Activated naive CD4-positive, alpha-beta T cell treated with anti-CD3 and anti-CD28 coated beads, Interleukin-2, amount 50 U/mL, for 72 hours (primary cell): Measurements from ENCODE around the gene IRF4. TPM values are rescaled to one million over a fixed set of nuclear protein-coding genes. Genes with fewer than 3 reads are reported as not detected.

ENCODE experiments used
- total RNA-seq, 2 donors: library from RNA; stranded (reverse); gene quantifications; one replicate each; pipeline ENCODE4 v1.2.3, GENCODE V29; 2022

Gene IRF4
- total RNA-seq, 2 donors from 2014 or later = 334 to 809 TPM

Other genes with a start within 250 kb of the IRF4 start
- 10 to 100 TPM; 22.2 to 33.3 TPM for gene DUSP22, start 99.3 kb upstream of the IRF4 start, total RNA-seq